IMR-90 (cell line): ENCODE data around the gene PHAF1. TPM values are rescaled to one million over a fixed set of nuclear protein-coding genes. Genes with fewer than 3 reads are reported as not detected.

Source experiments
- ATAC-seq: fragments of 200-7000 bp; cut with Tn5 transposase; 2 replicates; pipeline ENCODE4 v1.9.1; 2020; ENCODE audit warnings: low read depth, mild to moderate bottlenecking, moderate library complexity
- BruUV-seq: library from RNA; stranded (reverse); fragments of 400-500 nt; replicated peaks from 2 replicates; lab custom pipeline; 2021; lab: Mats Ljungman, UMichigan
- CTCF ChIA-PET: fragments of 300-600 bp; formaldehyde crosslinking; extraction: SDS; loops from one replicate; lab custom pipeline; 2021; ENCODE audit warnings: antibody characterized with exemption; lab: Yijun Ruan, JAX
- POLR2A ChIA-PET: fragments of 300-600 bp; sonication (Branson Sonifier 250); formaldehyde crosslinking; loops from one replicate; lab custom pipeline; 2022; ENCODE audit warnings: antibody characterized with exemption; ENCODE audit not compliant: unreplicated experiment; lab: Charles Lee
- DNase-seq: peaks from one replicate; pipeline ENCODE4 v3.0.0; 2013
- H2AFZ ChIP-seq: replicated peaks from 2 replicates; pipeline ENCODE3; 2013; ENCODE audit warnings: low read length, mild to moderate bottlenecking; ENCODE audit not compliant: poor library complexity
- H2AK5ac ChIP-seq: 2 replicates; pipeline ENCODE4 v1.6.1; 2013; ENCODE audit warnings: low read depth, low read length, inconsistent platforms
- H2AK9ac ChIP-seq: replicated peaks from 2 replicates; pipeline ENCODE3; 2013; ENCODE audit warnings: mild to moderate bottlenecking, low read depth, low read length, moderate library complexity; ENCODE audit not compliant: poor library complexity
- H2BK120ac ChIP-seq: 2 replicates; pipeline ENCODE4 v1.6.1; 2013; ENCODE audit warnings: low read depth, low read length, inconsistent platforms
- H2BK15ac ChIP-seq: 3 replicates; pipeline ENCODE4 v1.6.1; 2013; ENCODE audit warnings: low read depth, low read length, inconsistent platforms
- H2BK20ac ChIP-seq: 2 replicates; pipeline ENCODE4 v1.6.1; 2013; ENCODE audit warnings: low read depth, mild to moderate bottlenecking, inconsistent platforms, low read length, moderate library complexity
- H2BK5ac ChIP-seq: 2 replicates; pipeline ENCODE4 v1.6.1; 2013; ENCODE audit warnings: mild to moderate bottlenecking, low read depth, low read length, inconsistent platforms; ENCODE audit not compliant: poor library complexity, severe bottlenecking
- H3K14ac ChIP-seq: replicated peaks from 2 replicates; pipeline ENCODE4 v1.6.1; 2013; ENCODE audit warnings: low read depth, low read length, inconsistent platforms
- H3K18ac ChIP-seq: 2 replicates; pipeline ENCODE4 v1.6.1; 2013; ENCODE audit warnings: low read depth, low read length, control low read depth
- H3K23ac ChIP-seq: 2 replicates; pipeline ENCODE4 v1.6.1; 2013; ENCODE audit warnings: low read depth, low read length, inconsistent platforms
- H3K27ac ChIP-seq: 2 replicates; pipeline ENCODE4 v1.5.1; 2013; ENCODE audit warnings: mild to moderate bottlenecking, control low read depth, low read length; ENCODE audit not compliant: insufficient read depth
- H3K27me3 ChIP-seq: 2 replicates; pipeline ENCODE4 v1.6.1; 2013; ENCODE audit warnings: low read length; ENCODE audit not compliant: control insufficient read depth, insufficient read depth
- H3K36me3 ChIP-seq: 2 replicates; pipeline ENCODE4 v1.6.1; 2013; ENCODE audit warnings: low read length, mixed read lengths; ENCODE audit not compliant: control insufficient read depth, insufficient read depth
- H3K4ac ChIP-seq: 2 replicates; pipeline ENCODE4 v1.6.1; 2013; ENCODE audit warnings: low read depth, low read length, inconsistent platforms
- H3K4me1 ChIP-seq: 2 replicates; pipeline ENCODE4 v1.6.1; 2013; ENCODE audit warnings: low read length, mixed read lengths; ENCODE audit not compliant: control insufficient read depth, insufficient read depth
- H3K4me2 ChIP-seq: 2 replicates; pipeline ENCODE4 v1.6.1; 2013; ENCODE audit warnings: low read depth, mild to moderate bottlenecking, control low read depth, low read length, moderate library complexity
- H3K4me3 ChIP-seq: 2 replicates; pipeline ENCODE4 v1.5.1; 2013; ENCODE audit warnings: low read depth, mild to moderate bottlenecking, control low read depth, low read length, moderate library complexity; ENCODE audit not compliant: insufficient read depth
- H3K56ac ChIP-seq: 2 replicates; pipeline ENCODE4 v1.6.1; 2013; ENCODE audit warnings: low read length, inconsistent platforms; ENCODE audit not compliant: insufficient read depth; ENCODE audit errors: extremely low read depth
- H3K79me1 ChIP-seq, 2 experiments: 2 replicates each; pipeline ENCODE4 v1.6.1; 2013; ENCODE audit warnings: low read length in 2 of 2, inconsistent platforms in 1 of 2, low read depth in 1 of 2
- H3K9ac ChIP-seq: 2 replicates; pipeline ENCODE4 v1.6.1; 2013; ENCODE audit warnings: low read depth, low read length, control low read depth
- H3K9me1 ChIP-seq: 2 replicates; pipeline ENCODE4 v1.6.1; 2013; ENCODE audit warnings: low read length, inconsistent platforms; ENCODE audit not compliant: insufficient read depth
- H3K9me3 ChIP-seq: 2 replicates; pipeline ENCODE4 v1.6.1; 2013; ENCODE audit warnings: low read length; ENCODE audit not compliant: control insufficient read depth, insufficient read depth
- H4K20me1 ChIP-seq: 2 replicates; pipeline ENCODE4 v1.6.1; 2013; ENCODE audit warnings: low read length, inconsistent platforms; ENCODE audit not compliant: insufficient read depth
- H4K5ac ChIP-seq: 2 replicates; pipeline ENCODE4 v1.6.1; 2013; ENCODE audit warnings: mild to moderate bottlenecking, low read depth, low read length, control low read depth
- H4K8ac ChIP-seq, 2 experiments: 2 replicates each; pipeline ENCODE4 v1.6.1; 2013; ENCODE audit warnings: low read depth in 2 of 2, low read length in 2 of 2, control low read depth in 1 of 2, inconsistent platforms in 1 of 2
- H4K91ac ChIP-seq: 2 replicates; pipeline ENCODE4 v1.6.1; 2013; ENCODE audit warnings: low read depth, low read length, inconsistent platforms; ENCODE audit not compliant: insufficient read depth
- BHLHE40 ChIP-seq: fragments of 150-350 bp; IDR thresholded peaks from 2 replicates; pipeline ENCODE4 v1.6.1; 2016; ENCODE audit warnings: mild to moderate bottlenecking, low read depth, low read length
- CEBPB ChIP-seq: IDR thresholded peaks from 2 replicates; pipeline ENCODE4 v1.6.1; 2012; ENCODE audit warnings: low read depth, low read length, improper control_type of control experiment
- CHD1 ChIP-seq: IDR thresholded peaks from 2 replicates; pipeline ENCODE4 v1.6.1; 2012; ENCODE audit warnings: low read depth, low read length, improper control_type of control experiment
- CTCF ChIP-seq: conservative IDR thresholded peaks from 2 replicates; pipeline ENCODE4 v1.5.1; 2012; ENCODE audit warnings: mild to moderate bottlenecking, low read depth, low read length, improper control_type of control experiment
- ELK1 ChIP-seq: fragments of 150-350 bp; IDR thresholded peaks from 2 replicates; pipeline ENCODE4 v1.6.1; 2016; ENCODE audit warnings: low read depth, mild to moderate bottlenecking, low read length, moderate library complexity, borderline replicate concordance
- FOS ChIP-seq: fragments of 150-350 bp; IDR thresholded peaks from 2 replicates; pipeline ENCODE4 v1.6.1; 2016; ENCODE audit warnings: low read depth, low read length
- MAFK ChIP-seq: IDR thresholded peaks from 2 replicates; pipeline ENCODE4 v1.6.1; 2012; ENCODE audit warnings: low read depth, low read length, improper control_type of control experiment
- MAZ ChIP-seq: IDR thresholded peaks from 2 replicates; pipeline ENCODE4 v1.6.1; 2012; ENCODE audit warnings: low read depth, mild to moderate bottlenecking, low read length, improper control_type of control experiment, moderate library complexity, borderline replicate concordance
- NFE2L2 ChIP-seq: fragments of 150-350 bp; IDR thresholded peaks from 2 replicates; pipeline ENCODE4 v1.6.1; 2016; ENCODE audit warnings: low read depth, mild to moderate bottlenecking, low read length
- POLR2A ChIP-seq: IDR thresholded peaks from 2 replicates; pipeline ENCODE4 v1.6.1; 2012; ENCODE audit warnings: mild to moderate bottlenecking, low read depth, low read length
- RAD21 ChIP-seq: IDR thresholded peaks from 2 replicates; pipeline ENCODE4 v1.6.1; 2012; ENCODE audit warnings: low read length, improper control_type of control experiment
- RCOR1 ChIP-seq: IDR thresholded peaks from 2 replicates; pipeline ENCODE4 v1.6.1; 2012; ENCODE audit warnings: mild to moderate bottlenecking, low read length, improper control_type of control experiment; ENCODE audit not compliant: insufficient replicate concordance
- RFX5 ChIP-seq: IDR thresholded peaks from 2 replicates; pipeline ENCODE4 v1.8.0; 2012; ENCODE audit warnings: low read depth, mild to moderate bottlenecking, low read length, moderate library complexity
- SMC3 ChIP-seq: fragments of 150-350 bp; IDR thresholded peaks from 2 replicates; pipeline ENCODE4 v1.6.1; 2016; ENCODE audit warnings: low read depth, mild to moderate bottlenecking, antibody characterized with exemption, low read length, moderate library complexity
- USF2 ChIP-seq: fragments of 150-350 bp; IDR thresholded peaks from 2 replicates; pipeline ENCODE4 v1.6.1; 2017; ENCODE audit warnings: mild to moderate bottlenecking, antibody characterized with exemption, low read length, low read depth
- WGBS, 2 experiments: methylation state at CpG; one replicate each; pipeline versions ENCODE4 v1.1.5 to v1.1.7; 2013; ENCODE audit warnings: missing lambda C conversion rate in 2 of 2; ENCODE audit not compliant: insufficient read length in 1 of 2; ENCODE audit errors: extremely low coverage in 2 of 2; 5-methylcytosine and 5-hydroxymethylcytosine counted together
- dilution Hi-C: fragments of 300-500 bp; cut with HindIII; formaldehyde crosslinking; loops from one replicate; pipeline ENCODE4 v1.14.3; 2018; ENCODE audit warnings: low sequenced_read_pairs; ENCODE audit not compliant: unreplicated experiment
- in situ Hi-C: fragments of 300-500 bp; cut with MboI; formaldehyde crosslinking; loops from 3 replicates; pipeline ENCODE4 v1.14.3; 2019; ENCODE audit warnings: low sequenced_read_pairs, inconsistent platforms, mixed read lengths
- intact Hi-C: fragments of 100-400 bp; cut with micrococcal nuclease; formaldehyde crosslinking; loops from 2 replicates; pipeline ENCODE4 v1.10.0; 2022
- polyA plus RNA-seq, 3 experiments: library from polyadenylated mRNA; depleted of rRNA; stranded (reverse); fragments of >200 nt; gene quantifications; 2 replicates each; pipeline ENCODE4 v1.2.3, GENCODE V29; 2012; ENCODE audit warnings: low replicate concordance in 1 of 3
- total RNA-seq: library from RNA; depleted of rRNA; stranded (reverse); fragments of >200 nt; gene quantifications from 2 replicates; pipeline ENCODE4 v1.2.3, GENCODE V29; 2012

The PHAF1 gene
- total and polyA plus RNA-seq, 2 of the 4 experiments (the other 2 are of a cell fraction), result 14.0 to 19.8 TPM

GRCh38 chr16:67191411-67191994 lies 81.8 kb downstream of the PHAF1 start:
- H4K5ac ChIP-seq, result peak overlapping the region; percentile 50; the same call in 1 of the 2 replicates
- 0 out of 2 replicates have a peak overlapping the region, but pooled peaks have one; percentile 9 for H3K56ac ChIP-seq
- H2AK5ac ChIP-seq, result peak overlapping the region; percentile 90; the same call in 1 of the 2 replicates
- 0 out of 2 replicates have a peak overlapping the region, but pooled peaks have one; percentile 24 for H3K9ac ChIP-seq
- H3K4ac ChIP-seq, result peak overlapping the region; percentile 76
- peaks cover 25 to 48% of the 10 kb centered on the region in 2 experiments for H3K79me1 ChIP-seq
- intact Hi-C loops (no loop called here), in situ Hi-C loops (no loop called here), dilution Hi-C loops (no loop called here)
- no peak overlapping the region for H3K23ac ChIP-seq
- ATAC-seq (no peak), DNase-seq (no peak)
- H3K27me3 ChIP-seq, result no peaks in the 10 kb centered on the region
- peak overlapping the region; percentile 37; the same call in 1 of the 2 replicates for H2BK20ac ChIP-seq
- peak overlapping the region; percentile 100 for H2AK9ac ChIP-seq
- peak overlapping the region; percentile 42; the same call in 1 of the 3 replicates for H2BK15ac ChIP-seq
- peak overlapping the region; percentile 98 for H2AFZ ChIP-seq
- peaks cover 31% of the 10 kb centered on the region for H3K36me3 ChIP-seq
- H3K9me1 ChIP-seq, result peaks cover 26% of the 10 kb centered on the region
- peak overlapping the region; percentile 95 for H3K4me3 ChIP-seq
- H4K20me1 ChIP-seq, result peaks cover 23% of the 10 kb centered on the region
- peak overlapping the region; percentile 64 for H2BK5ac ChIP-seq
- H3K18ac ChIP-seq, result peak overlapping the region; percentile 34; the same call in 1 of the 2 replicates
- no peak overlapping the region for H3K27ac ChIP-seq
- H2BK120ac ChIP-seq, result peak overlapping the region; percentile 58; the same call in 1 of the 2 replicates
- ChIA-PET CTCF (no interaction called here), POLR2A (no interaction called here)
- peak overlapping the region; percentile 93 for H3K4me2 ChIP-seq
- 0% methylated on average over 2 of the region's 9 CpGs; no CpG with 5 or more reads in 1 of the 2 experiments for WGBS, 2 experiments
- H3K9me3 ChIP-seq, result no peaks in the 10 kb centered on the region
- peak overlapping the region; percentile 14 to 59; a peak in 3 of 4 replicates for H4K8ac ChIP-seq
- H3K4me1 ChIP-seq, result peaks cover 19% of the 10 kb centered on the region
- no TSS peak for BruUV-seq
- peak overlapping the region; percentile 40 for H3K14ac ChIP-seq
- no peak overlapping the region for H4K91ac ChIP-seq
- TF ChIP-seq ELK1 (no peak), NFE2L2 (no peak), CHD1 (no peak), CEBPB (no peak), BHLHE40 (no peak), FOS (no peak), SMC3 (no peak), MAFK (no peak), MAZ (no peak), CTCF (no peak), POLR2A (no peak), RAD21 (no peak), USF2 (no peak), RCOR1 (no peak), RFX5 (no peak)
